K562 (cell line): ENCODE measurements around the gene MRPL33. TPM values are rescaled to one million over a fixed set of nuclear protein-coding genes. Genes with fewer than 3 reads are reported as not detected.

ENCODE experiments used
- CC2D1A ChIP-seq: fragments of 450-650 bp; IDR thresholded peaks from 2 replicates; pipeline ENCODE4 v1.6.1; 2017; ENCODE audit warnings: mild to moderate bottlenecking
- HMBOX1 ChIP-seq: sonication (generic); IDR thresholded peaks from 2 replicates; pipeline ENCODE4 v1.6.1; 2016
- MTA3 ChIP-seq: fragments of 450-650 bp; formaldehyde crosslinking; IDR thresholded peaks from 2 replicates; pipeline ENCODE4 v1.6.1; 2017; ENCODE audit warnings: mild to moderate bottlenecking, borderline replicate concordance
- NBN ChIP-seq: fragments of 450-650 bp; IDR thresholded peaks from 2 replicates; pipeline ENCODE4 v1.6.1; 2016; ENCODE audit warnings: low read depth, mild to moderate bottlenecking
- OTX1 ChIP-seq: fragments of 450-650 bp; formaldehyde crosslinking; IDR thresholded peaks from 2 replicates; pipeline ENCODE4 v1.4.0; 2022; ENCODE audit warnings: mild to moderate bottlenecking
- RBM25 ChIP-seq: fragments of 200-400 bp; formaldehyde crosslinking; IDR thresholded peaks from 2 replicates; pipeline ENCODE4 v1.6.1; 2018; ENCODE audit warnings: low read length, low read depth, moderate library complexity; ENCODE audit not compliant: severe bottlenecking
- RCOR1 ChIP-seq, 2 experiments: IDR thresholded peaks; 2 replicates each; pipeline ENCODE4 v1.6.1; 2012; ENCODE audit warnings: low read depth in 2 of 2, low read length in 2 of 2, borderline replicate concordance in 1 of 2, improper control_type of control experiment in 1 of 2
- REST ChIP-seq, 2 experiments: fragments of 450-650 bp; formaldehyde crosslinking in 1 of 2; IDR thresholded peaks; 2 replicates each; pipeline versions ENCODE4 v1.4.0 to v1.6.1; 2014 to 2020; ENCODE audit warnings: mild to moderate bottlenecking in 2 of 2, borderline replicate concordance in 1 of 2, low read depth in 1 of 2
- SNRNP70 ChIP-seq: fragments of 200-400 bp; formaldehyde crosslinking; optimal IDR thresholded peaks from 2 replicates; pipeline ENCODE3; 2017; ENCODE audit warnings: low read depth, low read length
- STAG1 ChIP-seq: sonication (generic); formaldehyde crosslinking; IDR thresholded peaks from 2 replicates; pipeline ENCODE4 v1.5.0; 2020; ENCODE audit warnings: missing genetic modification reagents, borderline replicate concordance
- XRCC5 ChIP-seq: fragments of 200-400 bp; formaldehyde crosslinking; IDR thresholded peaks from 2 replicates; pipeline ENCODE4 v1.6.1; 2017; ENCODE audit warnings: low read depth, mild to moderate bottlenecking, low read length
- ZNF217 ChIP-seq: sonication (generic); formaldehyde crosslinking; IDR thresholded peaks from 2 replicates; pipeline ENCODE4 v1.8.0; 2022; ENCODE audit warnings: mild to moderate bottlenecking, missing genetic modification reagents
- ZNF639 ChIP-seq, 2 experiments: fragments of 200-800 bp in 1 of 2; sonication (Bioruptor generic) in 1 of 2; sonication (generic) in 1 of 2; formaldehyde crosslinking in 1 of 2; IDR thresholded peaks in 1 of 2; conservative IDR thresholded peaks in 1 of 2; 2 replicates each; pipeline versions ENCODE4 v1.5.0 to v1.6.1; 2016 to 2020; ENCODE audit warnings: missing compliant biosample characterization in 1 of 2, missing genetic modification characterization in 1 of 2, missing genetic modification reagents in 1 of 2
- ZSCAN29 ChIP-seq: fragments of 450-650 bp; IDR thresholded peaks from 2 replicates; pipeline ENCODE4 v1.6.1; 2017
- polyA plus RNA-seq, 8 experiments: library from polyadenylated mRNA; depleted of rRNA in 4 of 8; stranded (reverse) in 5 of 8; unstranded in 3 of 8; fragments of >200 nt; fragmentation: Nextera tagmentation in 2 of 8; fragmentation: Illumina TruSeq in 1 of 8; extraction: Ambion mirVana in 2 of 8; extraction: Trizol in 1 of 8; gene quantifications; 2 replicates each; pipeline versions ENCODE4 v1.2.1 to v1.2.3, GENCODE V29; 2011 to 2014; ENCODE audit warnings: inconsistent platforms in 1 of 8, missing spikeins in 1 of 8
- total RNA-seq, 7 experiments: library from RNA; depleted of rRNA in 6 of 7; stranded (reverse); fragments of >200 nt in 6 of 7; fragmentation: Illumina TruSeq in 2 of 7; extraction: Trizol in 2 of 7; gene quantifications; 2 replicates each; pipeline versions ENCODE4 v1.2.1 to v1.2.3, GENCODE V29; 2011 to 2021; ENCODE audit warnings: low replicate concordance in 1 of 7

Gene MRPL33
- total and polyA plus RNA-seq, 9 of the 15 experiments (the other 6 are each of a cell fraction or from before 2014, with no cell fraction given), result 68.3 to 338 (median 226) TPM

GRCh38 chr2:27754138-27754588, 17.4 kb upstream of the MRPL33 start (continued):
- peak; percentile 84 for TF ChIP-seq REST (IDR thresholded peaks at IDR 0.05; ENCODE audit: borderline replicate concordance)
- TF ChIP-seq REST (CRISPR knock-in tag; IDR thresholded peaks at IDR 0.05; ENCODE audit: low read depth), result no peak
- no peak for TF ChIP-seq MTA3
- 0 out of 2 replicates have a peak, but pooled peaks have one; percentile 29 for TF ChIP-seq NBN
- TF ChIP-seq ZNF217, result no peak
- peak in 1 of 2 experiments; percentile 55; a peak in 1 of 4 replicates for TF ChIP-seq RCOR1 (IDR thresholded peaks at IDR 0.05; ENCODE audit: borderline replicate concordance in 1 of 2, low read depth in 2 of 2, low read length in 2 of 2)
- TF ChIP-seq STAG1 (CRISPR knock-in tag), result peak; percentile 87; the same call in 1 of the 2 replicates
- TF ChIP-seq CC2D1A, result 0 out of 2 replicates have a peak, but pooled peaks have one; percentile 44
- 0 out of 2 replicates have a peak, but pooled peaks have one; percentile 45 for TF ChIP-seq XRCC5
- no peak for TF ChIP-seq OTX1 (CRISPR knock-in tag)
- no peak for TF ChIP-seq RBM25
- peak; percentile 89 for TF ChIP-seq HMBOX1
- TF ChIP-seq ZNF639 (CRISPR knock-in tag; conservative IDR thresholded peaks at IDR 0.05 in 1 of 2, IDR thresholded peaks at IDR 0.05 in 1 of 2), result no peak
- TF ChIP-seq SNRNP70, result no peak
- TF ChIP-seq ZSCAN29, result no peak
